DMS114 treated with DMSO at 0.1 percent for 48 hours (cell line): Measurements from ENCODE around the gene TMTC2.

ENCODE experiments used
- DNase-seq: peaks from one replicate; lab custom pipeline; 2025; ENCODE audit not compliant: unreplicated experiment; lab: John Stamatoyannopoulos, UW

Gene TMTC2

GRCh38 chr12:82948491-82948890, 261.8 kb downstream of the TMTC2 start:
- DNase-seq, result no peak

GRCh38 chr12:82950356-82950755, 263.6 kb downstream of the TMTC2 start:
- no peak for DNase-seq

GRCh38 chr12:82952946-82953345, 266.2 kb downstream of the TMTC2 start:
- DNase-seq, result no peak

GRCh38 chr12:82953397-82953796, 266.7 kb downstream of the TMTC2 start:
- no peak for DNase-seq

- no peak for DNase-seq
Observed at GRCh38 chr12:82954064-82954463, 267.4 kb downstream of the TMTC2 start.

GRCh38 chr12:82954572-82954971, 267.9 kb downstream of the TMTC2 start:
- DNase-seq, result no peak

GRCh38 chr12:82955043-82955442, 268.3 kb downstream of the TMTC2 start:
- DNase-seq, result no peak

GRCh38 chr12:82958966-82959365, 272.3 kb downstream of the TMTC2 start:
- no peak for DNase-seq

GRCh38 chr12:82959821-82960220, 273.1 kb downstream of the TMTC2 start:
- no peak for DNase-seq

- DNase-seq, result no peak
Observed at GRCh38 chr12:82961835-82962234, 275.1 kb downstream of the TMTC2 start.

- DNase-seq, result no peak
Observed at GRCh38 chr12:82963956-82964355, 277.2 kb downstream of the TMTC2 start.

GRCh38 chr12:82964446-82964845, 277.7 kb downstream of the TMTC2 start:
- DNase-seq, result no peak

GRCh38 chr12:82966001-82966559, 279.4 kb downstream of the TMTC2 start:
- DNase-seq, result no peak

- DNase-seq, result no peak
Observed at GRCh38 chr12:82968631-82969367, 282.1 kb downstream of the TMTC2 start.

- no peak for DNase-seq
Observed at GRCh38 chr12:82970614-82971013, 283.9 kb downstream of the TMTC2 start.

GRCh38 chr12:82971584-82971983, 284.9 kb downstream of the TMTC2 start:
- no peak for DNase-seq

GRCh38 chr12:82972624-82973023, 285.9 kb downstream of the TMTC2 start:
- DNase-seq, result no peak

GRCh38 chr12:82973592-82973991, 286.9 kb downstream of the TMTC2 start:
- DNase-seq, result no peak

GRCh38 chr12:82981150-82981549, 294.4 kb downstream of the TMTC2 start:
- no peak for DNase-seq

- no peak for DNase-seq
Observed at GRCh38 chr12:82994117-82994516, 307.4 kb downstream of the TMTC2 start.

- no peak for DNase-seq
Observed at GRCh38 chr12:82996168-82996812, 309.6 kb downstream of the TMTC2 start.

GRCh38 chr12:82998509-82998908, 311.8 kb downstream of the TMTC2 start:
- DNase-seq, result no peak
